Activated T-cell treated with anti-CD3 and anti-CD28 coated beads for 1 hour (primary cell): Measurements from ENCODE around the gene PRSS33.

ENCODE experiments used
- DNase-seq: peaks from one replicate; pipeline ENCODE4 v3.0.0-alpha.2; 2020; ENCODE audit warnings: low read depth

The PRSS33 gene

GRCh38 chr16:2739625-2740430 is 47.5 kb downstream of the PRSS33 start:
- DNase-seq = no peak

DNA sequence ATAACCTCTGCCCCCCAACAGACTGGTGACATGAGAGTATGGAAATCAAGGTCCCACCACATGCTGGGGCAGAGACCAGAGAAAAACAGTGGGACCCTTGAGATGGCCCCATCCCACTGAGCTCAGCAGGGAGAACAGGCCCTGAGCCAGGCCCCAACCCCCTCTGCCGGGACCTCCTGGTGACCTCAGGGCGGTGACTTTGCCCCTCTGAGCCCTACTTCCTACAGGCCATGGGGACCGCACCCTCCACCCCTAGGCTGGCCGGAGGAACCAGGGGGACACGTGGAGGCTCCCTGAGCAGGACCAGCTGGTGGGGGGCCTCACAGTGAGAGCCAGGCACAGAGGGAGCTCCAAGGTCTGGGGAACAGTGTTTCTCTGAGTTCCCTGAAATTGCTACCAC is 48.7 kb downstream of the PRSS33 start:
- DNase-seq = no peak

DNA sequence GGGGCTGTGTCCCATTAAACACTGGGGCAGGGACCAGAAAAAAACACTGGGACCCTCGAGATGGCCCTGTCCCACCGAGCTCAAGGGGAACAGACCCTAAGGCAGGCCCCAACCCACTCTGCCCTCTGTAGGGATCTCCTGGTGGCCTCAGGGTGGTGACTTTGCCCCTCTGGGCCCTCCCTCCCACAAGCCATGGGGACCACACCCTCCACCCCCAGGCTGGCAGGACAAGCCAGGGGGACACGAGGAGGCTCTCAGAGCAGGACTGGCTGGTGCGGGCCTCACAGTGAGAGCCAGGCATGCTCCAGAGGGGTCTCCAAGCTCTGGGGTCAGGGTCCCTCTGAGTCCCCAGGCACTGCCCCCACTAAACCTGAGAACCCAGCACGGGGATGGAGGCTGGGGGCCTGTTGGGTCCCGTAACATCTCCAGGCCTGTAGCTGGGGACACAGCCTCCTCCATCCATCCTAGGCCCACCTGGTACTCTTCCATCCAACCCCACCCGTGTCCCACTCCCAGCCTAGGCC is 49.4 kb downstream of the PRSS33 start:
- no peak for DNase-seq

DNA sequence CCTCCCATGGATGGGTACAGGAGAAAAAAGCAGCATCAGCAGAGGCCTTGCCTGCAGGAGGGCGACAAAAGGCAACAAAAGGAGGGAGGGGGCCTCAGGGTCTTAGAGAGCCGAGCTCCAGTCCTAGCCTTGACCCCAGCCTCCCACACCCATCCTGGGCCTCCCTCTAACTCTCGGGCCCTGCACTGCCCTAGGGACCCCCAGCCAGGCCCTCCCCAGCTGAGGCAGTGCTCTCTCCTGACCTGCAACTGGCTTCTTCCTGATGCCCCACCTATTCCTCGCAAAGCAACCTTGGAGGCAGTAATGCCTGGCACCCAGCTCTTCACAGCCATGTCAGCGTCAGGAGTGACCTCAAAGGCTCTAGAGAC is 50.1 kb downstream of the PRSS33 start:
- DNase-seq = no peak

- no peak for DNase-seq
Measured at GRCh38 chr16:2736476-2737237, 50.7 kb downstream of the PRSS33 start.

- DNase-seq = no peak
Measured at GRCh38 chr16:2734844-2735515, 52.4 kb downstream of the PRSS33 start.
